Nephron (organoid): ENCODE data around the gene ZNF526.

Experiments used
- H3K27ac Mint-ChIP-seq, 3 experiments: 2 replicates each; pipeline ENCODE4 v1.8.0; 2020; ENCODE audit warnings: mixed read lengths in 3 of 3, mild to moderate bottlenecking in 2 of 3, moderate library complexity in 1 of 3
- H3K27me3 Mint-ChIP-seq: 2 replicates; pipeline ENCODE4 v1.8.0; 2021; ENCODE audit warnings: low read depth, mild to moderate bottlenecking, moderate library complexity, mixed read lengths
- H3K36me3 Mint-ChIP-seq: 2 replicates; pipeline ENCODE4 v1.8.0; 2020; ENCODE audit warnings: low read depth, mixed read lengths
- H3K4me1 Mint-ChIP-seq: 2 replicates; pipeline ENCODE4 v1.8.0; 2020; ENCODE audit warnings: mixed read lengths
- H3K4me3 Mint-ChIP-seq, 3 experiments: 2 replicates each; pipeline ENCODE4 v1.8.0; 2020; ENCODE audit warnings: mild to moderate bottlenecking in 3 of 3, mixed read lengths in 3 of 3, moderate library complexity in 2 of 3
- H3K9me3 Mint-ChIP-seq: 2 replicates; pipeline ENCODE4 v1.8.0; 2020; ENCODE audit warnings: mixed read lengths
- TF ChIP-seq, protein P1 (sequence below), 3 experiments: fragments of 200-600 bp; sonication (generic); IDR thresholded peaks; one replicate each; pipeline ENCODE4 v1.5.0; 2021; ENCODE audit warnings: antibody characterized with exemption in 3 of 3; ENCODE audit not compliant: unreplicated experiment in 3 of 3

The ZNF526 gene

DNA sequence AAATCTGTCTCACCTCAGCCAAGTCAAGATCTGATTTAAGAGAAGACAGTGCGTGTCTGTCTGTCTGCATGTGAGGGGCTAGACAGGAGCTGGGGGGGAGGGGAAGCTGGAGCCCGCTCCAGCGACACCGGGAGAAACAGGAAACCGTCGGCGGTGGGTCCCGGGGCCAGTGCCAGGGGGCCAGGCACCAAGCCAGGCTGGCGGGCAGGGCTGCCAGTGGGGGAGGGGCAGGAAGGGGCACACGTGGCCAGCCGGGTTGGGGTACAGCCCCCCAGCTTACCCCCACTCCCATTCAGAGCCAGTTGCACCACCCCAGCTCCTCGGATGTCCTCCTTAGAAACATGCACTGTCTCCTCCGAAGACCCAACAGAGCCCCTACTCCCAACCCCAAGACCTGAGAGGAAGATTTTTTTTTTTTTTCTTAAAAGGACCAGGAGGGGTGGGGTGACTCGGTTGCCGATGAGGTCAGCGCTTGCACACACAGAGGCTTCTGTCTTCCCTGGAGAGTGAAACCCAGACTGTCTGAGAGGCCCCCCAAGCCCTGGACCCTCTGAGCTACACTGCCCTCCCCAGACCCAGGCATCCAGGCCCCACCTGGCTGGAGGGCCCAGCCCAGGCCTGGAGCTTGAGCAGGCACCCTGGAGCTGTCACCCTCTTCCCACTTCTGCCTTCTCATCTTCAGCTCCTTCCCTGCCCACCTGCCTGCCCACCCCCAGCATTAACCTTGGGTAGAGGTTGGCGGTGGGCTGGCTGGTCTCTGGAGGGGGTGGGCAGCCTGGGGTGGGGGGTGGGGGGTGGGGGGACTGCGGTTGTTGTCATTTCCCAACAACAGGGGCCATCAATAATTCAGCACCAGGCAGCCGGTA lies 30.8 kb downstream of the ZNF526 start:
- H3K4me1 Mint-ChIP-seq = peaks cover 22% of the 10 kb centered on the region
- peaks cover 9% of the 10 kb centered on the region for H3K36me3 Mint-ChIP-seq
- H3K27ac Mint-ChIP-seq = peak overlapping the region; percentile 35 to 60 (median 55)
- TF ChIP-seq, protein P1, sequence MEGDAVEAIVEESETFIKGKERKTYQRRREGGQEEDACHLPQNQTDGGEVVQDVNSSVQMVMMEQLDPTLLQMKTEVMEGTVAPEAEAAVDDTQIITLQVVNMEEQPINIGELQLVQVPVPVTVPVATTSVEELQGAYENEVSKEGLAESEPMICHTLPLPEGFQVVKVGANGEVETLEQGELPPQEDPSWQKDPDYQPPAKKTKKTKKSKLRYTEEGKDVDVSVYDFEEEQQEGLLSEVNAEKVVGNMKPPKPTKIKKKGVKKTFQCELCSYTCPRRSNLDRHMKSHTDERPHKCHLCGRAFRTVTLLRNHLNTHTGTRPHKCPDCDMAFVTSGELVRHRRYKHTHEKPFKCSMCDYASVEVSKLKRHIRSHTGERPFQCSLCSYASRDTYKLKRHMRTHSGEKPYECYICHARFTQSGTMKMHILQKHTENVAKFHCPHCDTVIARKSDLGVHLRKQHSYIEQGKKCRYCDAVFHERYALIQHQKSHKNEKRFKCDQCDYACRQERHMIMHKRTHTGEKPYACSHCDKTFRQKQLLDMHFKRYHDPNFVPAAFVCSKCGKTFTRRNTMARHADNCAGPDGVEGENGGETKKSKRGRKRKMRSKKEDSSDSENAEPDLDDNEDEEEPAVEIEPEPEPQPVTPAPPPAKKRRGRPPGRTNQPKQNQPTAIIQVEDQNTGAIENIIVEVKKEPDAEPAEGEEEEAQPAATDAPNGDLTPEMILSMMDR (IDR thresholded peaks at IDR 0.05; ENCODE audit: unreplicated experiment in 3 of 3) = no peak
- no peaks in the 10 kb centered on the region for H3K9me3 Mint-ChIP-seq
- H3K27me3 Mint-ChIP-seq = no peaks in the 10 kb centered on the region
- H3K4me3 Mint-ChIP-seq = peak overlapping the region; percentile 48 to 77 (median 74)

- Mint-ChIP-seq H3K36me3 (peaks cover 9% of the 10 kb centered on the region), H3K9me3 (no peaks in the 10 kb centered on the region), H3K4me3 (peak overlapping the region; percentile 99 to 100 (median 99)), H3K27ac (peak overlapping the region; percentile 98 to 100 (median 99)), H3K4me1 (peaks cover 19% of the 10 kb centered on the region), H3K27me3 (no peaks in the 10 kb centered on the region)
- TF ChIP-seq, protein P1 (IDR thresholded peaks at IDR 0.05; ENCODE audit: unreplicated experiment in 3 of 3) = no peak
Observed at GRCh38 chr19:42251572-42252358, 31.7 kb downstream of the ZNF526 start.

- Mint-ChIP-seq H3K36me3 (peaks cover 9% of the 10 kb centered on the region), H3K27me3 (no peaks in the 10 kb centered on the region), H3K4me1 (peaks cover 16% of the 10 kb centered on the region), H3K27ac (peak overlapping the region; percentile 98 to 100 (median 99)), H3K9me3 (no peaks in the 10 kb centered on the region), H3K4me3 (peak overlapping the region; percentile 99 to 100 (median 99))
- TF ChIP-seq, protein P1 (IDR thresholded peaks at IDR 0.05; ENCODE audit: unreplicated experiment in 3 of 3) = no peak
Observed at GRCh38 chr19:42252365-42253244, 32.5 kb downstream of the ZNF526 start.

- H3K27ac Mint-ChIP-seq = peak overlapping the region; percentile 98 to 100 (median 99)
- TF ChIP-seq, protein P1 (IDR thresholded peaks at IDR 0.05; ENCODE audit: unreplicated experiment in 3 of 3) = no peak
- H3K4me1 Mint-ChIP-seq = peaks cover 16% of the 10 kb centered on the region
- no peaks in the 10 kb centered on the region for H3K9me3 Mint-ChIP-seq
- peak overlapping the region; percentile 99 to 100 (median 99) for H3K4me3 Mint-ChIP-seq
- peaks cover 9% of the 10 kb centered on the region for H3K36me3 Mint-ChIP-seq
- no peaks in the 10 kb centered on the region for H3K27me3 Mint-ChIP-seq
Observed at GRCh38 chr19:42253245-42254088, 33.4 kb downstream of the ZNF526 start.
